ENCODE results near the gene CGRRF1.

GRCh38 chr14:54500744-54501143 lies 9.0 kb upstream of the CGRRF1 start:
- TF ChIP-seq, protein P1, sequence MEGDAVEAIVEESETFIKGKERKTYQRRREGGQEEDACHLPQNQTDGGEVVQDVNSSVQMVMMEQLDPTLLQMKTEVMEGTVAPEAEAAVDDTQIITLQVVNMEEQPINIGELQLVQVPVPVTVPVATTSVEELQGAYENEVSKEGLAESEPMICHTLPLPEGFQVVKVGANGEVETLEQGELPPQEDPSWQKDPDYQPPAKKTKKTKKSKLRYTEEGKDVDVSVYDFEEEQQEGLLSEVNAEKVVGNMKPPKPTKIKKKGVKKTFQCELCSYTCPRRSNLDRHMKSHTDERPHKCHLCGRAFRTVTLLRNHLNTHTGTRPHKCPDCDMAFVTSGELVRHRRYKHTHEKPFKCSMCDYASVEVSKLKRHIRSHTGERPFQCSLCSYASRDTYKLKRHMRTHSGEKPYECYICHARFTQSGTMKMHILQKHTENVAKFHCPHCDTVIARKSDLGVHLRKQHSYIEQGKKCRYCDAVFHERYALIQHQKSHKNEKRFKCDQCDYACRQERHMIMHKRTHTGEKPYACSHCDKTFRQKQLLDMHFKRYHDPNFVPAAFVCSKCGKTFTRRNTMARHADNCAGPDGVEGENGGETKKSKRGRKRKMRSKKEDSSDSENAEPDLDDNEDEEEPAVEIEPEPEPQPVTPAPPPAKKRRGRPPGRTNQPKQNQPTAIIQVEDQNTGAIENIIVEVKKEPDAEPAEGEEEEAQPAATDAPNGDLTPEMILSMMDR (IDR thresholded peaks at IDR 0.05): no peak
- TF ChIP-seq POLR2A (IDR thresholded peaks at IDR 0.05): no peak

Measured in lower leg skin (tissue), 3 donors.